ENCODE data around the gene CLP1.
"Not testable (repeated sequence)": the region's sequence is repeated elsewhere in the genome, so short reads cannot be mapped to it uniquely, and the experiment has no call there.

The CLP1 gene

DNA sequence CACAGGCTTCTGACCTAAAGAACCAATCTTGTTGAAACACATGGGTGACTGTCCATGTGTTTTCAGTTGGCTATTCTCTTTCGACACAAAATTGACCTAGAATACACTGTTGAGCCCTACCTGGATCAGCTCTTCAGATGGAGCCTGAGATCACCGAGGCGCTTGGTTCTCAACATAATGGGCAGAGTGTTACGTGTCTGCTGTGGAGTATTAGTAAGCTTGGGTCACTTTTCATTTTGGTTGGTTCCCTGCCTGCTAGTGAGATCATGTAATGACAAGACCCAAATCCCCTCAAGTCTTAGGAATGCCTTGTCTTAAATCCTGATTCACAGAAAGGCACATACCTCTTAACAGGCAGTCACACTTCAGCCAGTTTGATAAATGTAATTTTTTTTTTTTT is 45.8 kb downstream of the CLP1 start:
- Histone ChIP-seq H3K27me3 (no peaks in the 10 kb centered on the region), H3K9me3 (no peaks in the 10 kb centered on the region), H3K27ac (no peak overlapping the region), H3K4me3 (ENCODE audit: low read depth in 1 of 2, low read length in 1 of 2) (no peak overlapping the region), H3K4me1 (ENCODE audit: control insufficient read depth in 1 of 2, insufficient read depth in 1 of 2, low read depth in 1 of 2, low read length in 1 of 2) (no peaks in the 10 kb centered on the region), H3K36me3 (peaks cover 55% of the 10 kb centered on the region)
- TF ChIP-seq, protein P1, sequence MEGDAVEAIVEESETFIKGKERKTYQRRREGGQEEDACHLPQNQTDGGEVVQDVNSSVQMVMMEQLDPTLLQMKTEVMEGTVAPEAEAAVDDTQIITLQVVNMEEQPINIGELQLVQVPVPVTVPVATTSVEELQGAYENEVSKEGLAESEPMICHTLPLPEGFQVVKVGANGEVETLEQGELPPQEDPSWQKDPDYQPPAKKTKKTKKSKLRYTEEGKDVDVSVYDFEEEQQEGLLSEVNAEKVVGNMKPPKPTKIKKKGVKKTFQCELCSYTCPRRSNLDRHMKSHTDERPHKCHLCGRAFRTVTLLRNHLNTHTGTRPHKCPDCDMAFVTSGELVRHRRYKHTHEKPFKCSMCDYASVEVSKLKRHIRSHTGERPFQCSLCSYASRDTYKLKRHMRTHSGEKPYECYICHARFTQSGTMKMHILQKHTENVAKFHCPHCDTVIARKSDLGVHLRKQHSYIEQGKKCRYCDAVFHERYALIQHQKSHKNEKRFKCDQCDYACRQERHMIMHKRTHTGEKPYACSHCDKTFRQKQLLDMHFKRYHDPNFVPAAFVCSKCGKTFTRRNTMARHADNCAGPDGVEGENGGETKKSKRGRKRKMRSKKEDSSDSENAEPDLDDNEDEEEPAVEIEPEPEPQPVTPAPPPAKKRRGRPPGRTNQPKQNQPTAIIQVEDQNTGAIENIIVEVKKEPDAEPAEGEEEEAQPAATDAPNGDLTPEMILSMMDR (IDR thresholded peaks at IDR 0.05) = no peak

DNA sequence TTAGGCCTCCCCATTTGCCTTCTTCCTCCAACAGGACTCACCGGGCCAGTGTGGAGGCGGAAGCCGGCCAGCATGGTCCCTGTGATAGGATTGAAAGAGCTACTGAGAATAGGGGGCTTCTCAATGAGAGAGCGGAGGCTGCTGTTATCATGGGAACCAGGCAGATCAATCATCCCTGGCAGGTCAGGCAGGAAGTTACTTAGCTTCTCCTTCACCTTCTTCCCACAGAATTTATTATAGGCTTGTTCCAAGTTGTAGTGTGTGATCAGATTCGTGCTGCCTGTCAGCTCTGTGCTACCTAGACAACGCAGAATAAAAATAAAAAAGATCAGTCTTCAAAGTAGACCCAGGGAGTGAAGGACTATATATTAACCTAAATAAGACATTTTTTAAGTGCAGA is 47.4 kb downstream of the CLP1 start:
- H3K27ac ChIP-seq = no peak overlapping the region
- TF ChIP-seq, protein P1 (IDR thresholded peaks at IDR 0.05) = no peak

DNA sequence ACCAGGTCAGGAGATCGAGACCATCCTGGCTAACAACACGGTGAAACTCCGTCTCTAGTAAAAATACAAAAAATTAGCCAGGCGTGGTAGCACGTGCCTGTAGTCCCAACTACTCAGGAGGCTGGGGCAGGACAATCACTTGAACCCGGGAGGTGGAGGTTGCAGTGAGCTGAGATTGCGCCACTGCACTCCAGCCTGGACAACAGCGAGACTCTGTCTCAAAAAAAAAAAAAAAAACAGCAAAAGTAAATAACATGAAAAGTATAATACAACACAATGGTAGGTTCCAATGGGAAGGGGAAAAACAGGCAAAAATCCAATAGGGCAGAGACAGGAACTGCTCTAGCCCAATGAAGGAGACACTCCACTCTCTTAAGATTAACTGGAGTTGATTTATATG is 47.9 kb downstream of the CLP1 start:
- peaks cover 34% of the 10 kb centered on the region for H3K36me3 ChIP-seq
- H3K4me1 ChIP-seq (ENCODE audit: control insufficient read depth in 1 of 2, insufficient read depth in 1 of 2, low read depth in 1 of 2, low read length in 1 of 2); H3K27me3 ChIP-seq; H3K27ac ChIP-seq; H3K9me3 ChIP-seq; H3K4me3 ChIP-seq (ENCODE audit: low read depth in 1 of 2, low read length in 1 of 2): not testable (repeated sequence)

More for the DNA sequence above, 47.4 kb downstream of the CLP1 start:
- Histone ChIP-seq H3K9me3 (no peaks in the 10 kb centered on the region), H3K27me3 (no peaks in the 10 kb centered on the region), H3K4me1 (ENCODE audit: control insufficient read depth in 1 of 2, insufficient read depth in 1 of 2, low read depth in 1 of 2, low read length in 1 of 2) (no peaks in the 10 kb centered on the region), H3K36me3 (peaks cover 39% of the 10 kb centered on the region), H3K4me3 (ENCODE audit: low read depth in 1 of 2, low read length in 1 of 2) (no peak overlapping the region)

DNA sequence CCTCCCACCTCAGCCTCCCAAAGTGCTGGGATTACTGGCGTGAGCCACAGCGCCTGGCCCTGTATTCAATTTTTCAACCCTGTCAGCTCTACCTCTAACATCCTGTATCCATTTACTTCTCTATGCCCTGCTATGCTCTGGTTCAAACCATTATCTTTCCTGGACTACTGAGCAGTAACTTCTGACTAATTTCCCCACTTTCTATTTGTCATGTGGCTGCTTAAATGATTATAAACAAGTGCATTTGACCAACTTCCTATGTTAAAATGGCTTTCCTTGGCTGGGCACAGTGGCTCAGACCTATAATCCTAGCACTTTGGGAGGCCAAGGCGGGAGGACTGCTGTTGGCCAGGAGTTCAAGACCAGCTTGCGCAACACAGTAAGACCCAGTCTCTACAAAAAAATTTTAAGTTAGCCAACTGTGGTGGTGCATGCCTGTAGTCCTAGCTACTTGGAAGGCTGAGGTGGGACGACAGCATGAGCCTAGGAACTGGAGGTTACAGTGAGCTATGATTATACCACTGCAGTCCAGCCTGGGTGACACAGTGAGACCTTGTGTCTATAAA is 52.3 kb downstream of the CLP1 start:
- peaks cover 22 to 24% of the 10 kb centered on the region in 2 experiments for H3K4me1 ChIP-seq (ENCODE audit: control insufficient read depth in 1 of 2, insufficient read depth in 1 of 2, low read depth in 1 of 2, low read length in 1 of 2)
- no peaks in the 10 kb centered on the region for H3K27me3 ChIP-seq
- H3K4me3 ChIP-seq (ENCODE audit: low read depth in 1 of 2, low read length in 1 of 2) = no peak overlapping the region
- H3K9me3 ChIP-seq = no peaks in the 10 kb centered on the region
- TF ChIP-seq, protein P1 (IDR thresholded peaks at IDR 0.05) = no peak
- H3K36me3 ChIP-seq = peaks cover 2% of the 10 kb centered on the region
- H3K27ac ChIP-seq = no peak overlapping the region
